HG03378 (cell line): Measurements from ENCODE around the gene MRPL36.
"Not testable (repeated sequence)": the region's sequence is repeated elsewhere in the genome, so short reads cannot be mapped to it uniquely, and the experiment has no call there.

Experiments
- ATAC-seq: cut with Tn5 transposase; IDR thresholded peaks from one replicate; pipeline ENCODE4 v1.9.1; 2021; ENCODE audit warnings: mild to moderate bottlenecking, moderate library complexity; ENCODE audit not compliant: unreplicated experiment

MRPL36 gene

DNA sequence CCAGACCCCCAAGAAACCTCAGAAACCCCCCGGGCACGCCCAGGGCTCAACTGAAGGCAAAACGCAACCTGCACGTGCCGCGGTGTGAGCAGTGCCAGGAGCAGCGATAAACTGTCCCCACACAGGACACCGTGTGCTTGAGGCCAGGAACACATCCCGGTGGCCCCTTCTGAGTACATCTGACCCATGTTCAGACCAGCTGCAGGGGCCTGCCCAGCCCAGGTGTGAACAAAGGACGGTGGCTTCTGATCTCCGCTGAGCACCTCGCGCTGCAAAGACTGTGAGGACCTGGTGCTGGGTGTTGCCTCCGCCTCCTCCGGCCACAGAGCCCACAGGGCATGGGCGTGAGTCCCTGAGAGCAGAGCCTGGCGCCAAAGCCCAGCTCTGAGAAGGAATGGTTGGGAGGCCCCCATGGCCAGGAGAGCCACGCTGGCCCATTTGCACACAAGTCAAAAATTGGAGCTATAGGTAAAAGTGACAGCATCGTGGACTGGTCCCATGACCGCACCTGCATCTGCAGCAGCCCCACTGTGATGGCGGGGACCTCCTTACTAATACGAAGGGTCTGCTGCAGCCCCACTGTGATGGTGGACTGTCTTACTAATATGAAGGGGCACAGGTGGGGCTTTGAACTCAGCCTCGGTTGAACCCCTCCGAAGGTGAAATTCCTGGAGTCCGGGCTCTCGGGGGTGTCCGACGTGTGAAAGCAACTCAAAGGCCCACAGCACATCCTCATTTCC lies 33.0 kb upstream of the MRPL36 start:
- no peak for ATAC-seq

DNA sequence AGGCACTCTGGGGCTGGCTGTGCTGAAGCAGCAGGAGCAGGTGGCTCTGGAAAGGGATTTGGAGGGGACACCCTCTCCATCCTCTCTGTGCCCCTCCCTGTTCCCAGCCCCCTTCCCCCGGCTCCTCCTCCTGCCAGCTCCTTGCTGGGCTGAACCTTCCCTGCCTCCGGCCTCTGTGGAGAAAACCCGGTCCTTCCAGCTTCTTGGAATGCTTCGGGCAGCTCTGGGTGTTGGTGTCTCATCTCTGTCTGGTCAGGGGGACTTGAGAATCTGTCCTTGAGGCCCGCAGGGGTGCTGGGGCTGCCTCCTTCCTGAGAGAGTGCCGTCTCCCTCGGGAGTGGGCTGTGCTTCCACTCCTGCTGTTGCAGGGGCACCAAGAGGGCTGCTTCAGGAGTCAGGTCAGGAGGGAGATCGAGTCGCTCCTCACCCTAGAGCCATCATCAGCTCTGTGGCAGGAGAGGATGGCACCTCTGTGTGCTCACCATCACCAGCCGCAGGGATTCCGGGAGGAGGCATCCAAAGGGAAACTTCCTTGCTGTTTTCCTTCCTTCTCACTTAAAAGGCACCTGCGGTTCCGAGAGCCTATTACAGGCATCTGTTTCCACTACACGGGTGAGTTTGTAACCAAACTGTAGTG lies 32.2 kb upstream of the MRPL36 start:
- no peak for ATAC-seq

DNA sequence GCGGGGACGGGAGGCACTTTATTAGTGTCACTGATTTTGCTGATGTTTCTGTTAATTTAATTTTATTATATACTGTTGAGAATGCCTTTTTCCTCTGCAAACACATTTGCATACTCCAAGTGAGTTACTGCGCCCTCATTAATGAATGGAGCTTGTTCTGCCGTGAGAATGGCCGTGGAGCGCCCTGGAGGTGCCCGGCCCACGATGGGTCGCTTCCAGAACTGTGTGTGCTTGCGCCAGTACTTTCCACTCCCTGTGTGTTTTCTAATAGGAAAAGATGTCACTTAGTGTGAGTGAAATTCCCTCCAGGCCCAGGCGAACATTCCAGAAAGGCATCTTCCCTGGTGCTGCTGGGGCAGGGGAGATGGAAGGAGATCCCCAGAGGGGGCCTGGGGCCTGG lies 31.6 kb upstream of the MRPL36 start:
- no peak for ATAC-seq

DNA sequence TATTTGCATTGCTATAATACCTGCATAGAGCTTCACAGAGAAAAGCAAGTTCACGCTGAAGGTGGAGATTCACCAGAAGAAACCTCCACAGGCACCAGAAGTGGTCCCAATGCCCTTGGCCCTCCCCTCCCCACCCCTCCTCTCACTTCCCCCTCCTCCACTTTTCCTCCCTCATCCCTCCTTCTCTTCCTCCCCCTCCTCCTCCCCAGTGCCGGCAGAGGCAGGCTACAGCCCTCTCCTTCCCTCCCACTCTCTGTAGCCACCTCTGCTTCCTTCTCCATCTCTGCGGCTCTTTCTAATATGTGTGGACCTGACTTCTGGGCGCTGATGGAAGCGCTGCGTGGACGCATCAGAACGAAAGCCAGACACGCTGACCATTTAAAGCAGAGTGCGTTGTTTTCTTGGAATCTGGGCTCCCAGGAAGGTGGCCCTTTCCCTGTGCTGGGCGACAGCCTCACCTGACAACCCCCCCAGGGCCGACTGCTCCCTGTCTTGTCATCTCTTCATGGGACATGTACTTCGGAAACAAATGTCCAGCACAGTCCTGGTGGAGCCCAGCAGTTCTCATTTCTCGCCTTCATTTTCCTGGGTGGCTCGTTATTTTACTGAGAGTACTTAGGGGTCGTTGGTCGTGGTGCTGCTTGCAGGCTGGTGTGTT lies 31.1 kb upstream of the MRPL36 start:
- no peak for ATAC-seq

DNA sequence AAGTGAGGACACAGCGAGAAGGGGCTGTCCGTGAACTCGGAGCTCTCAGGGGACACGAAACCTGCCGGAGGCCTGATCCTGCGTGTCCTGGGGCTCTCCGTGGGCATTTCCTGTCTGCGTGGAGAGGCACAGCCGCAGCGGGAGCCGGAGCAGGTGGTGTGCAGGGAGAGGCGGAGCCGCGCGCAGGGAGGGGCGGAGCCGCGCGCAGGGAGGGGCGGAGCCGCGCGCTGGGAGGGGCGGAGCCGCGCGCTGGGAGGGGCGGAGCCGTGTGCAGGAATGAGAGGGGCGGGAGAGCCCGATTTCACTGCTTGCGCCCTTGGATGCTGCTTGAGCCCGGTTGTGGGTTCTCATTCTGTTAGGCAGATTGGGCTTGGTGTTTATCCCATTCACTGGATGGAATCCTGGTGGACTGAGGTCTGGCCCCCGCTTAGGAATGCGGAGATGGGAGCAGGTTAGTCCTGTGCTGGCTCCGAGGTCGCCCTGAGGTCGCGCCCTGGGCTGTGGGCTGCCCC lies 28.3 kb upstream of the MRPL36 start:
- ATAC-seq: no peak

DNA sequence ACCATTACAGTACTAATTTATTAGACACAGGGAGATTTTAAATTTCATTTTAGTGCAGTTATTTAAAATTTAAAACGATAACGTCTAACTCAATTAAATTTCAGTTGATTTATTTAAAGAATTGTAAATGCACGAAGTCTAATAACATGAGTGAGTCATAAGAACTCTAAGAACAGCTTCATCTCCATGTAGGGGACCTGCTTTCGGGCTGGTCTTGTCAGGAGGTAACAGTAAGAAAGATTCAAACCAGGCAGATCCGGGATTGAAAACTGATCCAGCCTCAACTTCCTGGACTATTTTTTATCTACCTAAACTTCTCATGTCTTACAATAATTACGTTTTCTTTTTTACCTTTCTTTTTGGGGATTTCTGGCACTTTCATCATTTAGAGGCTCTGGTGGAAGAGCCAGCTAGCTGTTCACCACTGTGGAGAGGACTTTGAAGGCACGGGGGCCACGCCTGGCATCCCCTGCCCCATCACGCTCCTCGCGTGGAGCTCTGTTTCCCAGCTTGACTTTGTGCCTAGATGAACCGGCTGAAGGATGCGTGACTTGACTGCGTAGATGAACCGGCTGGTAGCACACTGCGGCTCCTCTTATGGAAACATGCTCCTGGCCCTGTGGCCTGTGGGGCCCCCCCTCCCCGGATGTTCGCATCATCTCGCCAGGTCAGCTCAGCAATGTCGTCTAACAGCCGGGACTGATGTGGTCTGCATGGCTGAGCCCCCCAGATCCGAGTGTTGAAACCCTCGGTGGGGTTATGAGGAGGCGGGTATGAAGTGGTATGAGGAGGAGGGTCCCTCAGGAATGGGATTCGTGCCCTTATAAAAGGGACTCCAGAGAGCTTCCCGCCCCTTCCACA lies 27.6 kb upstream of the MRPL36 start:
- no peak for ATAC-seq

DNA sequence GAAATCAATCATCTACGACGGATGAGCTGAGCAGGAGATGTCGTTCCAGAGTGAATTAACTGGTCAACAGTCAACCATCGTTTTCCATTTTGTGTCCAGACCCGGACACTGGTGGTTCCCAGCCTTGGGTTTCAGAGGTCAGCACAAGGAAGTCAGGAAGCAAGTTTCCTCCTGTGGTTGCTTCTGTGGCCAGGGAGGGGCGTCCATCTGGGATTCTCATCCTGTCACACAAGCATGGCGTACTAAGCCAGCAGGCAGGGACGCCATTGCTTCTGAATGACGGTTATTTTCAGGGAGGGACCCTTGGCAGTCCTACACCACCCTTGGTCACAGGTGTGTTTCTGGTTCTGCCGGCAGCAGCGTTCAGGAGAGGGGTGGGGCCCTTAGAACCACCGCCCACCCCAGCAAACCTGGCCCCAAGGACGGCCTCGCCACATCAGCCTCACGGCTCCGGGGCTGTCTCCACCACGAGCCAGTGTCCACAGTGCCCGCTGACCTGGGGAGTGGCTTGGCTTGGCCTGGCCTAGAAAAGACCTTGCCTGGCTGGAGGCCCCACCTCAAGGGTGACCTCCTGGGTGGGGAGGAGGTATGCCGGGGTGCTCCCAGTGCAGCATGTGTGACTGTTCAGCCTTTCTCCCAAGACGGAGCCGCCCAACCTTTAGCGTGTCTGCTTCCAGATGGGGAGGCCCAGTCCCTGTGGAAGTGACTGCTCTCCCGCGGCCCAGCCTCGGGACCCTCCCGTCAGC lies 26.8 kb upstream of the MRPL36 start:
- ATAC-seq: no peak

DNA sequence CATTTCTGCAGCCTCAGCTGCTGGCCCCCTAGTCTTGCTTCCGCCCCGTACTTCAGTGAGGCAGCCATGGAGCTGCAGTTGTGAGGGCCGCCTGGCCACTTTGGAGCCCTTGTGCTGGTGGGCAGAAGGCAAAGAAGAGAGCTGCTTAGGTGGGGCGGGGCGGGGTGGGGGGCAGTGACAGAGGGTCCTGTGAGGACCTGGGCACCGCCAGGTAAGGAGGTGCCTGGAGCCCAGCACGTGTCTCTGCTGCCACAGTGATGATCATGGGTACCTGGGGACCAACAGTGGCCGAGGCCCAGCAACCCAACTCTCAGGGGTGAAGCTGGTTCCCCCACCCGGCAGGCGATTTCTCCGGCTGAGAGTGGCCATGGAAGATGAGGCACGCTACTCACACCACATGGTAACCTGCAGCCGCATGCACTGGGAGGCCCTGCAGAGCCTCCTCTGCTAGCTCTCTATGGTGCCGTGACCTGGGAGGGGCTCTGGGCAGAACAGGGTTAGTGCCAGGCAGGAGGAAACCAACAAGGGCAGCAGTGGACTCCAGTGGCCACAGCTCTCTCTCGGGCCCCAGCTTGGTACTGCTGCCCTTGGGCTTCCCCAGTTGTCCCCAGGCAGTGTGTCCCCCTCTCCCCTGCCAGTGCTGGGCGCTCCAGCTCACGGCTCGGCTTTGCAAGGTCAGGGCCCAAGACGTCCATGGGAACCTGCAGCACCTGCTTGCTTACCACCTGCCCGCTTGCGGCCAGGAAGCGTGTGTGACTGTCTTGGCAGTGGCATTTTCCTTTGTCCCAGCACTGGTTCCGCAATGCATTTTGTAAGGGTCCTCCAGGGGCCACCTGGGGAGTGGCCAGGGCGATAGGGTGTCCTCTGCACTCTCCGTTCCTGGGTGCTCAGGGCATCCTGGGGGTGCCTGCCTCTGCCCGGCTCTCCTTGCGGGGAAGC lies 25.5 kb upstream of the MRPL36 start:
- ATAC-seq: no peak

DNA sequence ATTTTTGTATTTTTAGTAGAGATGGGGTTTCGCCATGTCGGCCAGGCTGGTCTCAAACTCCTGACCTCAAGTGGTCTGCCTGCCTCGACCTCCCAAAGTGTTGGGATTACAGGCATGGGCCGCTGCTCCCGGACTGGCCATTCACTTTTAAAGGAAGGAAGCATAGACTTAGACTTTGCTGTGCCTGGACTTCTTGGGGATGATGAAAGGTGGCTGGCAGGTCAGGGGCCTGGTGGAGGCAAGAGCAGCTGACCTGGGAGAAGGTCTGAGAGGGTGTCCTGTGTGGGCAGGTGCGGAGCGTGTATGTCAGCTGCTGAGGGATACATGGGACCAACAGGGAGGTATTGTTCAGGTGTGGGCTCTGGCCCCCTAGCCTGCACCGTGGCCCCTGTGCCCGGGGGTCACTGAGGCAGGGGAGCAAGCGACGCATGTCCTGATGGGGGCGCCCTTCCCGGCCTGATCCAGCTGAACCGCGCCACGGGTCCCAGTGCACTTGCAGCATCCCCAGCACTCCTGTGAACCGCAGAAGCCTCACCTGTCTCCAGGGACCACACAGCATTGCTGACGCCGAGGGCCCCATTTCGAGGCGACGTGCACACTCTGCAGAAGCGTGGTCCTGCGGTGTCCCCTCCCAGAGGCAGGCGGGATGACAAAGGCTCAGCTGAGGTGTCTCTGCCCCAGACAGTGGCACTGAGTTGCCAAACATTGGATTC lies 24.6 kb upstream of the MRPL36 start:
- no peak for ATAC-seq

DNA sequence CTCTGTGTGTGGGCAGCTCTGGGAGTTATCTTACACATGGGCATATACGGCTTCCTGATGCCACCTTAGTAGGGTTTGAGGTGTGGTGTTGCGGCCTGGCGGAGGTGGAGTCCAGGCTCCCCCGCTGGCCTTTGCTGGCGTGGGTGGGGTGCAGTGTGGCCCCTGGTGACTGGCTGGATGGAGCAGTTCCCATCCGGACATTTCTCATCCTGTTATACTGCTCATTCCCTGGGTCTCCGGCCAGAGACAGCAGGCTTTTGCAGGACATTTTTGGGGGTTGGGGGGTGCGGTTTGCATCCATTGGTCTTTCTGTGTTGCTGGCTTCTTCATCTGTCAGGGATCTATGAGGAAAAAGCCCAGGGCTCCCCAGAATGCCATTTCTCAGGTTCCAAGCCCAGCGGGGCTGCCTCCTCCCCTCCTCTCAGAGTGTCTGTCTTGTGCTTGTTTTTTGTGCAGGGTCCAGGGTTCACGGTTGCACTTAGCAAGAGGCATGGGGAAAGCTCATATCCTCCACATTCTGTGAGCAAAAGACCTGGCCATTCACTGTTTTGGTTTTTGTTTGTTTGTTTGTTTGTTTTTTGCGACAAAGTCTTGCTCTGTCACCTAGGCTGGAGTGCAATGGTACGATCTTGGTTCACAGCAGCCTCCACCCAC lies 23.9 kb upstream of the MRPL36 start:
- ATAC-seq: no peak

DNA sequence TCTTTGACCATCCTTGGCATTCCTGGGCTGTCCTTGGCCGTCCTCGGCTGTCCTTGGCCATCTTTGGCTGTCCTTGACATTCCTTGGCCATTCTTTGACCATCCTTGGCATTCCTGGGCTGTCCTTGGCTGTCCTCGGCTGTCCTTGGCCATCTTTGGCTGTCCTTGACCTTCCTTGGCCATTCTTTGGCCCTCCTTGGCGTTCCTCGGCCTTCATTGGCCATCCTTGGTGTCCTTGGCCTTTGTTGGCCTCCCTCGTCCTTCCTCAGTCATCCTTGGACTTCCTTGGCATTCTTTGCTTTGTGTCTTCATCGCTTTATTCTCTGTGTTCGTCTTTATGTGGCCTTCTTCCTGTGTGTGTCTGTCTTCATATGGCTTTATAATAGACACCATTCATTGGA lies 22.2 kb upstream of the MRPL36 start:
- ATAC-seq: no peak

DNA sequence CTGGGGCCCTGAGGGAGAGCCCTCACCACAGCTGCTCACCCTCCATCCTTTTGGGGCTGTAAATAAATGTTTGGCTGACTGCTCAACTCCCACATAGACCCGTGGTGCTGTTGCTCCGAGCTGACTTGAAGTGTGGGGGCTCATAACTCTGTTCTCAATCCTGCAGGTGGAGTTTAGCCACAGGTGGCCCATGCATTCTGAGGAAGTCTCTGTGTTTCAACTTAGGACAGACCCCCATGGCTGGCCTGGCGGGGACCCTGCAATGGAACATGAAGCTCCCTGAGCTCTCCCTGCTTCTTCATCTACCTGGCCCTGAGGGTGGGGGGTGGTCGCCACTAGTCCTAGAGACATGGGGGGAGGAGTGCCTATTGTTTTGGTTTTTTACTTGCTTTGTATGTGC lies 21.3 kb upstream of the MRPL36 start:
- ATAC-seq: no peak

DNA sequence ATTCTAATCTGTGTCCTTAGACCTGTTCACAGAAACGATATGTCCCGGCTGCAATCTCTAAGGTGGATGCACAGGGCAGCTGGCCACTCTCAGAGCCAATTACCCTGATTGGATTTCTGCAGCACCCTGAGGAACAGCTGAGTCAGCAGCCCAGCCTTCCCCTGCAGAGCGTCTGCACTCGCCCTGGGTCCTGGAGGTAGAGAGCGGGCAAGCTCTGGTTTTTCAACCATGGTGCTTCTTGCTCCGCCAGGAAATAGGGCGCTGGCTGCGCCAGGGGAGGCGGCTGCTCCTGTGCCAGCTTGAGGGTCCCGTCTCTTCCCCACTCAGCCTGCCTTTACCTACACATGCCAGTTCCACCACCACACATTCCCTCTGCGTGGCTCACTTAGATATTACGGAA lies 20.7 kb upstream of the MRPL36 start:
- ATAC-seq: no peak

DNA sequence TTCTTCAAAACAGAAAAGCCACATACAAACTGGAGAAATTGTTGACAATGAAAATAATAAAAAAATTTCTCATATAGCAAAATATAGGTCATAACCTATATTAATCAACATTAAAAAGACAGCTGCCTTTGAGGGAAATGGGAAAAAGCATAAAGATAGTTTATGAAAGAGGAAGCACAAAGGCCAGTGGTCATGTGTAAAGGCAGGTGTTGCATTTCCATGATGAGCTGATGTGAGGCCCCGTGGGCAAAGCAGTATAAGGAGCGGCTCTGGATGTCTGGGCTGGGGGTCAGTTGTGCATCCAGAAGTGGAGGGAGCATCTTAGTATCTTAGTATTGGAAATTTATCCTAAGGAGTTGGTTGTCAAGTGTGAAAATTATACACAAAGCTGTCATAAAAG lies 19.8 kb upstream of the MRPL36 start:
- no peak for ATAC-seq

DNA sequence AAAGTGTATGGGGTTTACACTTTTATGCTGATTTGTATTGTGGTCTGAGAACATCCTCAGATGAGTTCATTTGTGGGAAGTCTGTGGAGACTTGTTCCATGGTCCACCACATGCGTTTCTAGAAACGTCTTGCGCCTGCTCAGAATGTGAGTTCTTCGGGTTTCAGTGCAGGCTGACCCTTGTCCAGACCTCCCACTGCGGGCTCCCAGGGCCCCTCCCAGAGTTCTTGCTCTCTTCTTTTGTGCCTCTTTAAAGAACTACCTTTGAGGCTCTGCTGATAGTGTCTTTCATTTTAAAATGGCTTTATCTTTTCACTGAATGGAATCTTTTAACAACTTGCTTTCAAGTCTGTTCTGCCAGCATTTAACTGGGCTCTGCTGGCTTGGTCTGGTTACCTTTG lies 19.1 kb upstream of the MRPL36 start:
- ATAC-seq: no peak

DNA sequence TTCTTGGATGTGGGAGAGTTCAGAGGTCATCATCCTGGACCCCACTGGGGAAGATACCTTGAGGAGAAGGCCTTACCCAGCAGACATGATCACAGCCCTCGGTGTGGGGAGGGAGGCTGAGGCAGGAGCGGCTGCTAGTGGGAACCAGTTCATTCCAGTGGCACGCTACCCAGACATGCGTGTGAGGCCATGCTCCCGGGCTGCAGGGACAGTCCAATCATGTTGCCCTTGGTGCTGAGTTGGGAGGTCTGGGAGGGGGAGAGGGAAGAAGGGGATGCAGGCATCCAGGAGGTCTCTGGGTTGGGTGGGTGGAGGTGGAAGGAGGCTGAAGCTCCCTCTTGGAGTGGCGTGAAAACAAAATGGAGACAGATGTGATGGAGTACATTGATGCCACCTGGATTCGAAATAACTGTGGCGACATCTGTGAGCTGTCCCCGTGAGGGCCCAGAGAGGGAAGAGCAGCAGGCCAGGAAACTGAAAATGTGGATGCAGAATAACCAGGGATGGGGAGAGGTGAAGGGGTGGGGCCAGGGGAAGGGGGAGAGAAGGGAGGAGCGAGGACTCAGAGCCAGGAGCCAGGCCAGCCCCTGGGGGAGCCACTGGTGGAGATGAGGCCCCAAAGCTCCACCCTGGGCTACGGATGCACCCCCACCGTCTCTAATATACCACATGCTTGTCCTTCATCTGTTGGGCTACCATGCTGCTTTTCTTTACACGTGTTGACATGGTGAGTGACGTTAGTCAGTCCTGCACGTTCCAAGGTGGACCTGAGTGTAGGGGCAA lies 17.8 kb upstream of the MRPL36 start:
- no peak for ATAC-seq

DNA sequence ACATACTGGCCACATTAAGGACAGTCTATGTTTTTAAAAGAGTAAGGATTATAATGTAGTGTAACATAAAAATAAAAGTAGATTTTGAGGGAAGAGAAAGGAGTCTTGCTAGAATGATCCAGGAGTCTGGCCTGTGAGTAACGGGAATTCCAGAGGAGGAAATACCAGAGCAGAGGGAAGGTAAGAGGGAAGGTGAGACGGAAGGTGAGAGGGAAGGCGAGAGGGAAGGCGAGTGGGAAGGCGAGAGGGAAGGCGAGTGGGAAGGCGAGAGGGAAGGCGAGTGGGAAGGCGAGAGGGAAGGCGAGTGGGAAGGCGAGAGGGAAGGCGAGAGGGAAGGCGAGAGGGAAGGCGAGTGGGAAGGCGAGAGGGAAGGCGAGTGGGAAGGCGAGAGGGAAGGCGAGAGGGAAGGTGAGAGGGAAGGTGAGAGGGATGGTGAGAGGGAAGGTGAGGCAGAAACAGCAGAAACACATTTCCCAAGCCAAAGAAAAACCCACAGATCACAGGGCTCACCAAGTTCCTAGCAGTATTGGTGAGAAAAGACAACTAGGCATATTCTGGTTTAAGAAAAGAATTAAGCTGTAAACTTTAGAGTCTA lies 17.0 kb upstream of the MRPL36 start:
- ATAC-seq: not testable (repeated sequence)
